ENCODE data around the gene WDR45B. TPM values are rescaled to one million over a fixed set of nuclear protein-coding genes. Genes with fewer than 3 reads are reported as not detected.

WDR45B gene
- total RNA-seq, 2 experiments from 2014 or later: 61.7 to 81.9 TPM

- TF ChIP-seq EZH2phosphoT487 (IDR thresholded peaks at IDR 0.05; ENCODE audit: borderline replicate concordance, low read depth, low read length) (no peak), CTCF (conservative IDR thresholded peaks at IDR 0.05; ENCODE audit: low read length) (no peak)
- Histone ChIP-seq H4K20me1 (ENCODE audit: insufficient read depth, low read length) (peaks cover 17% of the 10 kb centered on the region; the same call in 1 of the 2 replicates), H3K27ac (ENCODE audit: low read depth, low read length, poor library complexity, severe bottlenecking) (no peak overlapping the region), H3K4me2 (ENCODE audit: low read length) (peak overlapping the region; percentile 83), H3K79me2 (ENCODE audit: insufficient read depth, low read depth, low read length) (peaks cover 35% of the 10 kb centered on the region), H3K4me1 (ENCODE audit: insufficient read depth, low read length, poor library complexity, severe bottlenecking) (peaks cover 16% of the 10 kb centered on the region), H2AFZ (ENCODE audit: low read length) (no peak overlapping the region), H3K9me2 (ENCODE audit: insufficient read depth, low read length) (no peaks in the 10 kb centered on the region), H3K9me3 (ENCODE audit: low read length) (no peaks in the 10 kb centered on the region), H3K4me3 (ENCODE audit: low read depth, low read length, poor library complexity, severe bottlenecking) (peak overlapping the region; percentile 64), H3K36me3 (ENCODE audit: insufficient read depth, low read length) (peaks cover 14% of the 10 kb centered on the region)
- intact Hi-C loops (cut with micrococcal nuclease; ENCODE audit: unreplicated experiment): loop anchor here (2.0 to 5.0 kb wide), 2 partner anchors 68 to 201 kb away; partner anchors contain the start of gene FN3KRP
- ChIA-PET POLR2A (interaction anchor here (0.6 to 1.1 kb wide), 2 partner anchors 9 to 1635 kb away, joined by 3 read pairs; no protein-coding TSS in a partner anchor), CTCF (ENCODE audit: unreplicated experiment) (no interaction called here)
- no TSS peak for BruUV-seq (replicated peaks)
- no peak for DNase-seq (ENCODE audit: low spot score)
These were observed 1.4 kb upstream of the WDR45B start for GRCh38 chr17:82649501-82650261.

GRCh38 chr17:82648742-82649331, 593 bp upstream of the WDR45B start:
- TF ChIP-seq CTCF (conservative IDR thresholded peaks at IDR 0.05; ENCODE audit: low read length) (no peak), EZH2phosphoT487 (IDR thresholded peaks at IDR 0.05; ENCODE audit: borderline replicate concordance, low read depth, low read length) (no peak)
- no TSS peak for BruUV-seq (replicated peaks)
- H3K4me3 ChIP-seq (ENCODE audit: low read depth, low read length, poor library complexity, severe bottlenecking): peak overlapping the region; percentile 64
- H3K4me2 ChIP-seq (ENCODE audit: low read length): peak overlapping the region; percentile 83
- intact Hi-C loops (cut with micrococcal nuclease; ENCODE audit: unreplicated experiment): loop anchor here (1.0 to 5.0 kb wide), 3 partner anchors 68 to 200 kb away; partner anchors contain the start of gene FN3KRP
- no peaks in the 10 kb centered on the region for H3K9me2 ChIP-seq (ENCODE audit: insufficient read depth, low read length)
- peaks cover 17% of the 10 kb centered on the region; the same call in 1 of the 2 replicates for H4K20me1 ChIP-seq (ENCODE audit: insufficient read depth, low read length)
- peak overlapping the region; percentile 67 for H3K27ac ChIP-seq (ENCODE audit: low read depth, low read length, poor library complexity, severe bottlenecking)
- H3K36me3 ChIP-seq (ENCODE audit: insufficient read depth, low read length): peaks cover 22% of the 10 kb centered on the region
- no peaks in the 10 kb centered on the region for H3K9me3 ChIP-seq (ENCODE audit: low read length)
- DNase-seq (ENCODE audit: low spot score): peak; percentile 77
- peaks cover 44% of the 10 kb centered on the region for H3K79me2 ChIP-seq (ENCODE audit: insufficient read depth, low read depth, low read length)
- peaks cover 14% of the 10 kb centered on the region for H3K4me1 ChIP-seq (ENCODE audit: insufficient read depth, low read length, poor library complexity, severe bottlenecking)
- POLR2A ChIA-PET: no interaction called here
- CTCF ChIA-PET (ENCODE audit: unreplicated experiment): no interaction called here
- H2AFZ ChIP-seq (ENCODE audit: low read length): peak overlapping the region; percentile 29; the same call in 1 of the 2 replicates
